ENCODE results near the gene NRF1. TPM values are rescaled to one million over a fixed set of nuclear protein-coding genes. Genes with fewer than 3 reads are reported as not detected.

NRF1 gene
- total and polyA plus RNA-seq, 2 of the 8 experiments (the other 6 are each of a cell fraction or from before 2014, with no cell fraction given), result 18.2 to 21.4 TPM

DNA sequence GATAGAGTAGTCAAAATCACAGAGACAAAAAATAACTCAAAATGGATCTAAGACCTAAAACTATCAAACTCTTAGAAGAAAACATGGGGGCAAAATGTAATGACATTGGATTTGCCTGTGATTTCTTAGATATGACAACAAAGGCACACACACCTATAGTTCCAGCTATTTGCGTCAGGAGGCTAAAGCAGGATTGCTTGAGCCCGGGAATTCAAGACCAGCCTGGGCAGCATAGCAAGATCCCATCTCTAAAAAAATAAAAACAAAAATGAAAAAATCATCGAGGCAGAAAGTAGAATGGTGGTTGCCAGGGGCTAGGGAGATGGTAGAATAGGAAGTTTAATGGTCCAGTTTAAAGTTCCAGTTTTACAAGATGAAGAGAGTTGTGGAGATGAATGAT is 113.3 kb downstream of the NRF1 start:
- Histone ChIP-seq H2BK20ac (ENCODE audit: low read length) (no peak overlapping the region), H2BK12ac (ENCODE audit: low read depth, low read length) (no peak overlapping the region), H3K4me3 (ENCODE audit: extremely low read depth in 1 of 4, insufficient read depth in 2 of 4, low read depth in 3 of 4, low read length in 4 of 4) (no peak overlapping the region), H3K23ac (ENCODE audit: insufficient read length) (no peak overlapping the region), H3K18ac (ENCODE audit: extremely low read depth, low read length) (no peak overlapping the region), H3K79me2 (ENCODE audit: control insufficient read depth in 1 of 2, insufficient read depth in 2 of 2, low read length in 2 of 2) (no peaks in the 10 kb centered on the region), H3K56ac (replicated peaks; ENCODE audit: insufficient read length, low read depth, low read length) (no peak overlapping the region), H4K5ac (ENCODE audit: insufficient read length, low read depth, low read length) (no peak overlapping the region), H3K4me1 (replicated peaks in 1 of 4; ENCODE audit: control insufficient read depth in 3 of 4, insufficient read depth in 4 of 4, low read length in 3 of 4) (no peaks in the 10 kb centered on the region), H4K91ac (replicated peaks; ENCODE audit: insufficient read length, low read length) (no peak overlapping the region), H3K36me3 (ENCODE audit: control insufficient read depth in 2 of 4, insufficient read depth in 4 of 4, low read length in 3 of 4) (peaks cover 0 to 38% (median 22%) of the 10 kb centered on the region in 4 experiments; a peak in 7 of 8 replicates), H3K9ac (replicated peaks in 1 of 4; ENCODE audit: extremely low read depth in 1 of 4, low read depth in 3 of 4, low read length in 3 of 4) (no peak overlapping the region), H3K4me2 (ENCODE audit: insufficient read depth in 1 of 2, low read depth in 2 of 2, low read length in 2 of 2) (no peak overlapping the region), H3K9me3 (ENCODE audit: insufficient read depth in 2 of 2, low read depth in 1 of 2, low read length in 1 of 2) (no peaks in the 10 kb centered on the region), H2AK5ac (ENCODE audit: low read depth, low read length) (no peak overlapping the region), H3K14ac (ENCODE audit: insufficient read length) (no peak overlapping the region), H2BK120ac (replicated peaks; ENCODE audit: low read depth, low read length) (no peak overlapping the region), H4K8ac (ENCODE audit: extremely low read depth, insufficient read depth, low read length) (no peak overlapping the region), H3K23me2 (ENCODE audit: low read depth, low read length) (no peaks in the 10 kb centered on the region), H3K4ac (replicated peaks; ENCODE audit: insufficient read length, low read depth, low read length) (no peak overlapping the region), H3K27me3 (replicated peaks in 1 of 4; ENCODE audit: control insufficient read depth in 3 of 4, extremely low read depth in 1 of 4, insufficient read depth in 3 of 4, low read length in 3 of 4) (no peaks in the 10 kb centered on the region), H2AFZ (ENCODE audit: low read length) (no peak overlapping the region), H2BK5ac (ENCODE audit: low read depth, low read length) (no peak overlapping the region), H3K27ac (ENCODE audit: low read depth, low read length) (no peak overlapping the region), H3K79me1 (ENCODE audit: low read depth, low read length) (no peaks in the 10 kb centered on the region; the same call in 1 of the 2 replicates), H2BK15ac (ENCODE audit: low read length) (no peak overlapping the region), H4K20me1 (replicated peaks in 1 of 2; ENCODE audit: control insufficient read depth in 1 of 2, insufficient read depth in 2 of 2, low read length in 2 of 2) (peaks cover 0 to 1% of the 10 kb centered on the region in 2 experiments)
- no peak for DNase-seq (ENCODE audit: low read depth in 1 of 2, low spot score in 2 of 2)
- ChIA-PET CTCF (ENCODE audit: partially characterized antibody) (no interaction called here), POLR2A (ENCODE audit: partially characterized antibody) (no interaction called here)
- WGBS, 2 experiments (ENCODE audit: extremely low coverage in 1 of 2, insufficient coverage in 1 of 2, insufficient read length in 1 of 2, insufficient replicate concordance in 2 of 2, low coverage in 1 of 2, low lambda C conversion rate in 2 of 2, missing lambda C conversion rate in 1 of 2), result 100% methylated on average over 3 of the region's 3 CpGs; no CpG with 5 or more reads in 1 of the 2 experiments
- TF ChIP-seq HDAC2 (IDR thresholded peaks at IDR 0.05; ENCODE audit: borderline replicate concordance in 1 of 2, low read depth in 2 of 2, low read length in 2 of 2) (no peak), GABPA (IDR thresholded peaks at IDR 0.05; ENCODE audit: borderline replicate concordance, insufficient read depth, low read length) (no peak), SIRT6 (IDR thresholded peaks at IDR 0.05; ENCODE audit: low read length) (no peak)
- TF ChIP-seq, protein P1, sequence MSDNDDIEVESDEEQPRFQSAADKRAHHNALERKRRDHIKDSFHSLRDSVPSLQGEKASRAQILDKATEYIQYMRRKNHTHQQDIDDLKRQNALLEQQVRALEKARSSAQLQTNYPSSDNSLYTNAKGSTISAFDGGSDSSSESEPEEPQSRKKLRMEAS (IDR thresholded peaks at IDR 0.05), result no peak
- no peak for FAIRE-seq
